GM19025 (cell line): Measurements from ENCODE around the gene DLL3.

Source experiments
- ATAC-seq: cut with Tn5 transposase; IDR thresholded peaks from one replicate; pipeline ENCODE4 v1.9.1; 2021; ENCODE audit warnings: mild to moderate bottlenecking, low read depth, moderate library complexity; ENCODE audit not compliant: unreplicated experiment

The DLL3 gene

GRCh38 chr19:39550197-39550596 lies 51.5 kb downstream of the DLL3 start:
- no peak for ATAC-seq

GRCh38 chr19:39553082-39553652 lies 54.4 kb downstream of the DLL3 start:
- ATAC-seq: no peak

GRCh38 chr19:39554701-39555311 lies 56.1 kb downstream of the DLL3 start:
- ATAC-seq: no peak

GRCh38 chr19:39555883-39556282 lies 57.1 kb downstream of the DLL3 start:
- no peak for ATAC-seq
